GM12878 (cell line): ENCODE measurements around the gene ALDH1A1. TPM values are rescaled to one million over a fixed set of nuclear protein-coding genes. Genes with fewer than 3 reads are reported as not detected.

Experiments used
- ATAC-seq: fragments of 200-7000 bp; cut with Tn5 transposase; 3 replicates; pipeline ENCODE4 v1.9.1; 2020; ENCODE audit warnings: mild to moderate bottlenecking, moderate library complexity
- BruUV-seq: library from RNA; stranded (reverse); fragments of 400-500 nt; replicated peaks from 2 replicates; lab custom pipeline; 2021; lab: Mats Ljungman, UMichigan
- CTCF ChIA-PET: fragments of 300-600 bp; sonication (Branson Sonifier 250); formaldehyde crosslinking; extraction: SDS; loops from one replicate; lab custom pipeline; 2021; ENCODE audit warnings: inconsistent platforms; lab: Yijun Ruan, JAX
- POLR2A ChIA-PET: fragments of 350-600 bp; formaldehyde crosslinking; extraction: SDS; loops from one replicate; lab custom pipeline; 2021; ENCODE audit warnings: inconsistent platforms; lab: Charles Lee
- RAD21 ChIA-PET: fragments of 300-600 bp; sonication (Branson Sonifier 250); formaldehyde crosslinking; loops from one replicate; lab custom pipeline; 2023; ENCODE audit warnings: antibody characterized with exemption; ENCODE audit not compliant: unreplicated experiment; lab: Charles Lee
- SMC1A ChIA-PET: fragments of 300-600 bp; sonication (Branson Sonifier 250); formaldehyde crosslinking; loops from one replicate; lab custom pipeline; 2023; ENCODE audit not compliant: unreplicated experiment, uncharacterized antibody; lab: Charles Lee
- DNase-seq: peaks from one replicate; pipeline ENCODE4 v3.0.0-alpha.2; 2011; ENCODE audit warnings: low read depth, low spot score
- FAIRE-seq: peaks from 3 replicates; lab custom pipeline; 2011; peaks lifted over from hg19 to GRCh38; lab: Jason Lieb, UNC
- H2AFZ ChIP-seq: 2 replicates; pipeline ENCODE4 v1.6.0; 2011; ENCODE audit warnings: low read depth, low read length, control low read depth; ENCODE audit not compliant: control insufficient read depth
- H3K27ac ChIP-seq: 2 replicates; pipeline ENCODE4 v1.5.1; 2011; ENCODE audit warnings: control low read depth; ENCODE audit not compliant: control insufficient read depth, insufficient read depth
- H3K27me3 ChIP-seq, 2 experiments: replicated peaks in 1 of 2; 2 replicates each; pipeline versions ENCODE4 v1.6.0 to v1.6.1; 2011; ENCODE audit warnings: low read length in 1 of 2; ENCODE audit not compliant: control insufficient read depth in 2 of 2, insufficient read depth in 2 of 2
- H3K36me3 ChIP-seq, 2 experiments: 2 replicates each; pipeline ENCODE4 v1.5.1; 2011; ENCODE audit warnings: low read length in 1 of 2; ENCODE audit not compliant: control insufficient read depth in 2 of 2, insufficient read depth in 2 of 2
- H3K4me1 ChIP-seq: 2 replicates; pipeline ENCODE4 v1.6.1; 2011; ENCODE audit warnings: mild to moderate bottlenecking, low read length, moderate library complexity, mixed read lengths; ENCODE audit not compliant: control insufficient read depth, insufficient read depth
- H3K4me2 ChIP-seq: 2 replicates; pipeline ENCODE4 v1.6.0; 2011; ENCODE audit warnings: control low read depth; ENCODE audit not compliant: control insufficient read depth, insufficient read depth
- H3K4me3 ChIP-seq: fragments of 200-600 bp; sonication (generic); 2 replicates; pipeline ENCODE4 v1.5.1; 2016
- H3K79me2 ChIP-seq: 2 replicates; pipeline ENCODE4 v1.6.0; 2011; ENCODE audit warnings: low read length; ENCODE audit not compliant: control insufficient read depth, insufficient read depth
- H3K9ac ChIP-seq: 2 replicates; pipeline ENCODE4 v1.8.0; 2011; ENCODE audit warnings: low read length, control low read depth, mixed read lengths; ENCODE audit not compliant: control insufficient read depth, insufficient read depth
- H3K9me3 ChIP-seq: replicated peaks from 3 replicates; pipeline ENCODE4 v1.5.1; 2011; ENCODE audit warnings: mild to moderate bottlenecking, low read length; ENCODE audit not compliant: control insufficient read depth, insufficient read depth
- H4K20me1 ChIP-seq: 2 replicates; pipeline ENCODE4 v1.6.0; 2011; ENCODE audit not compliant: control insufficient read depth, insufficient read depth
- ASH2L ChIP-seq: fragments of 300-600, 200-600 bp; sonication (generic); IDR thresholded peaks from 2 replicates; pipeline ENCODE4 v1.6.1; 2017; ENCODE audit warnings: low read depth, mild to moderate bottlenecking, borderline replicate concordance
- CEBPZ ChIP-seq: fragments of 150-350 bp; IDR thresholded peaks from 2 replicates; pipeline ENCODE4 v1.6.1; 2016; ENCODE audit warnings: low read depth, low read length
- CHD2 ChIP-seq: IDR thresholded peaks from 2 replicates; pipeline ENCODE4 v1.6.1; 2011; ENCODE audit warnings: low read depth, low read length, improper control_type of control experiment, borderline replicate concordance
- FOS ChIP-seq: IDR thresholded peaks from 3 replicates; pipeline ENCODE4 v1.6.1; 2011; ENCODE audit warnings: borderline replicate concordance; ENCODE audit not compliant: insufficient read length; ENCODE audit errors: extremely low read depth
- GATAD2B ChIP-seq: fragments of 450-650 bp; conservative IDR thresholded peaks from 2 replicates; pipeline ENCODE4 v1.6.1; 2017; ENCODE audit warnings: low read depth, mild to moderate bottlenecking, moderate library complexity
- IKZF1 ChIP-seq: fragments of 450-650 bp; conservative IDR thresholded peaks from 2 replicates; pipeline ENCODE4 v1.6.1; 2017; ENCODE audit warnings: antibody characterized with exemption, mild to moderate bottlenecking
- MEF2B ChIP-seq: fragments of 450-650 bp; IDR thresholded peaks from 2 replicates; pipeline ENCODE4 v1.6.1; 2018; ENCODE audit warnings: mild to moderate bottlenecking, moderate library complexity; ENCODE audit not compliant: partially characterized antibody, poor library complexity, severe bottlenecking
- RUNX3 ChIP-seq: IDR thresholded peaks from 2 replicates; pipeline ENCODE4 v1.6.1; 2012; ENCODE audit warnings: low read length, inconsistent platforms
- SIN3A ChIP-seq: IDR thresholded peaks from 2 replicates; pipeline ENCODE4 v1.6.1; 2012; ENCODE audit warnings: low read depth, low read length, improper control_type of control experiment
- SMAD1 ChIP-seq: fragments of 450-650 bp; IDR thresholded peaks from 2 replicates; pipeline ENCODE4 v1.6.1; 2018; ENCODE audit warnings: mild to moderate bottlenecking, low read depth; ENCODE audit not compliant: partially characterized antibody
- TBL1XR1 ChIP-seq: IDR thresholded peaks from 2 replicates; pipeline ENCODE4 v1.6.1; 2012; ENCODE audit warnings: low read depth, low read length, improper control_type of control experiment
- ZNF217 ChIP-seq: fragments of 450-650 bp; IDR thresholded peaks from 2 replicates; pipeline ENCODE4 v1.6.1; 2017; ENCODE audit warnings: antibody characterized with exemption, mild to moderate bottlenecking
- ZNF24 ChIP-seq: fragments of 450-650 bp; IDR thresholded peaks from 2 replicates; pipeline ENCODE4 v1.6.1; 2017; ENCODE audit warnings: antibody characterized with exemption, mild to moderate bottlenecking
- WGBS: methylation state at CpG from one replicate; pipeline ENCODE4 v1.1.6; 2016; ENCODE audit warnings: low lambda C conversion rate; ENCODE audit not compliant: insufficient replicate concordance, insufficient coverage; ENCODE audit errors: missing lambda C conversion rate; 5-methylcytosine and 5-hydroxymethylcytosine counted together
- in situ Hi-C: fragments of 300-500 bp; cut with MboI; formaldehyde crosslinking; loops from 9 replicates; pipeline ENCODE4 v1.14.3; 2018; ENCODE audit warnings: mixed read lengths
- intact Hi-C: fragments of 100-400 bp; cut with micrococcal nuclease; formaldehyde crosslinking; loops from one replicate; pipeline ENCODE4 v1.14.2; 2022; ENCODE audit not compliant: unreplicated experiment
- polyA plus RNA-seq, 11 experiments: library from polyadenylated mRNA; depleted of rRNA in 4 of 11; unstranded in 6 of 11; stranded (reverse) in 5 of 11; fragments of >200 nt; fragmentation: Nextera tagmentation in 4 of 11; fragmentation: Illumina TruSeq in 1 of 11; extraction: Ambion mirVana in 4 of 11; extraction: Trizol in 1 of 11; gene quantifications; 1 replicate in 1 of 11; 2 replicates in 10 of 11; pipeline versions ENCODE4 v1.2.1 to v1.2.3, GENCODE V29; 2011 to 2016; ENCODE audit warnings: inconsistent platforms in 2 of 11, missing spikeins in 2 of 11, low read depth in 1 of 11
- total RNA-seq, 4 experiments: library from RNA; depleted of rRNA in 3 of 4; stranded (reverse); fragments of >200 nt in 3 of 4; fragmentation: Illumina TruSeq in 1 of 4; extraction: Trizol in 1 of 4; gene quantifications; 2 replicates each; pipeline versions ENCODE4 v1.2.1 to v1.2.3, GENCODE V29; 2013 to 2021
- TF ChIP-seq, protein P1 (sequence below): fragments of 450-650 bp; IDR thresholded peaks from 2 replicates; pipeline ENCODE4 v1.6.1; 2017; ENCODE audit warnings: mild to moderate bottlenecking

The ALDH1A1 gene
- total and polyA plus RNA-seq, 10 of the 15 experiments (the other 5 are each of a cell fraction or from before 2014, with no cell fraction given): 0.03 to 0.54 TPM; not detected in 8

- H3K4me1 ChIP-seq: no peaks in the 10 kb centered on the region
- ChIA-PET CTCF (no interaction called here), POLR2A (no interaction called here), RAD21 (no interaction called here), SMC1A (no interaction called here)
- FAIRE-seq (no peak), DNase-seq (no peak), ATAC-seq (no peak)
- H3K4me3 ChIP-seq: no peak overlapping the region
- H3K9me3 ChIP-seq: no peaks in the 10 kb centered on the region
- no peak overlapping the region for H2AFZ ChIP-seq
- H3K36me3 ChIP-seq: no peaks in the 10 kb centered on the region
- BruUV-seq: no TSS peak
- TF ChIP-seq CHD2 (no peak), SIN3A (no peak), ZNF217 (no peak)
- H3K4me2 ChIP-seq: no peak overlapping the region
- H3K27me3 ChIP-seq: no peaks in the 10 kb centered on the region
- intact Hi-C loops (no loop called here), in situ Hi-C loops (no loop called here)
- H3K79me2 ChIP-seq: no peaks in the 10 kb centered on the region
- H3K27ac ChIP-seq: no peak overlapping the region
- H4K20me1 ChIP-seq: no peaks in the 10 kb centered on the region
- 93% methylated on average over 1 of the region's 1 CpG for WGBS
- H3K9ac ChIP-seq: no peak overlapping the region
Measured at GRCh38 chr9:72896439-72896838, 56.4 kb downstream of the ALDH1A1 start.

DNA sequence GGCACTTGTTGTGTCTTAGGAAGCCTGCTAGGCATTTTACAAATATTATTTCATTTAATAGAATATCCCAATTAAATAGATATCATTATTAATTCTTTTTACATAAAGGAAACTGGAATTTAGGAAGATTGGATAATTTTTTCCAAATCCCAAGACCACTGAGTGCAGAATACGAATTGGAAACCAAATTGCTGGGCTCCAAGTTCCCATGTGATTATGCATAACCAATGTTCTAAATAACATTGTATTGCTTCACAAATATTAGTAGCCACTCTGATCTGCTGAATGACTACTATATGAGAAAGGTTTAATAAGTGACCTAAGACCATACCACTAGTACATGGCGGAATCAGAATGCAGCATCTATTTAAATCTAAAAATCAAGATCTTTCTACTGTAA lies 57.7 kb downstream of the ALDH1A1 start:
- no TSS peak for BruUV-seq
- no peak for TF ChIP-seq GATAD2B
- no peak for TF ChIP-seq MEF2B
- TF ChIP-seq RUNX3: no peak
- no peak for TF ChIP-seq SMAD1
- TF ChIP-seq IKZF1: no peak
- no peak for TF ChIP-seq ASH2L
- TF ChIP-seq ZNF24: no peak
- TF ChIP-seq TBL1XR1: no peak
- no peak for TF ChIP-seq CEBPZ
- TF ChIP-seq FOS: no peak
- TF ChIP-seq, protein P1, sequence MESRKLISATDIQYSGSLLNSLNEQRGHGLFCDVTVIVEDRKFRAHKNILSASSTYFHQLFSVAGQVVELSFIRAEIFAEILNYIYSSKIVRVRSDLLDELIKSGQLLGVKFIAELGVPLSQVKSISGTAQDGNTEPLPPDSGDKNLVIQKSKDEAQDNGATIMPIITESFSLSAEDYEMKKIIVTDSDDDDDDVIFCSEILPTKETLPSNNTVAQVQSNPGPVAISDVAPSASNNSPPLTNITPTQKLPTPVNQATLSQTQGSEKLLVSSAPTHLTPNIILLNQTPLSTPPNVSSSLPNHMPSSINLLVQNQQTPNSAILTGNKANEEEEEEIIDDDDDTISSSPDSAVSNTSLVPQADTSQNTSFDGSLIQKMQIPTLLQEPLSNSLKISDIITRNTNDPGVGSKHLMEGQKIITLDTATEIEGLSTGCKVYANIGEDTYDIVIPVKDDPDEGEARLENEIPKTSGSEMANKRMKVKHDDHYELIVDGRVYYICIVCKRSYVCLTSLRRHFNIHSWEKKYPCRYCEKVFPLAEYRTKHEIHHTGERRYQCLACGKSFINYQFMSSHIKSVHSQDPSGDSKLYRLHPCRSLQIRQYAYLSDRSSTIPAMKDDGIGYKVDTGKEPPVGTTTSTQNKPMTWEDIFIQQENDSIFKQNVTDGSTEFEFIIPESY: no peak

More for the DNA sequence above, 57.7 kb downstream of the ALDH1A1 start:
- ChIA-PET POLR2A (no interaction called here), CTCF (no interaction called here), RAD21 (no interaction called here), SMC1A (no interaction called here)
- Histone ChIP-seq H3K9ac (no peak overlapping the region), H2AFZ (no peak overlapping the region), H3K27ac (no peak overlapping the region), H3K4me1 (no peaks in the 10 kb centered on the region), H3K4me2 (no peak overlapping the region), H3K36me3 (no peaks in the 10 kb centered on the region), H3K9me3 (no peaks in the 10 kb centered on the region), H3K79me2 (no peaks in the 10 kb centered on the region), H3K27me3 (no peaks in the 10 kb centered on the region), H4K20me1 (no peaks in the 10 kb centered on the region), H3K4me3 (no peak overlapping the region)
- ATAC-seq (no peak), FAIRE-seq (no peak), DNase-seq (no peak)
- in situ Hi-C loops (no loop called here), intact Hi-C loops (no loop called here)
- 23% methylated on average over 2 of the region's 2 CpGs for WGBS
